GM23248 (cell line): ENCODE measurements around the gene ARSA.

Experiments used
- EZH2 ChIP-seq: fragments of 200-600 bp; sonication (generic); IDR thresholded peaks from 2 replicates; pipeline ENCODE4 v1.6.1; 2018; ENCODE audit warnings: antibody characterized with exemption, mild to moderate bottlenecking; ENCODE audit not compliant: insufficient read depth, poor library complexity, severe bottlenecking
- EZH2phosphoT487 ChIP-seq: fragments of 200-600 bp; sonication (generic); IDR thresholded peaks from 2 replicates; pipeline ENCODE4 v1.6.1; 2018; ENCODE audit warnings: antibody characterized with exemption, moderate library complexity, mild to moderate bottlenecking, low read depth; ENCODE audit not compliant: insufficient read depth

DNA sequence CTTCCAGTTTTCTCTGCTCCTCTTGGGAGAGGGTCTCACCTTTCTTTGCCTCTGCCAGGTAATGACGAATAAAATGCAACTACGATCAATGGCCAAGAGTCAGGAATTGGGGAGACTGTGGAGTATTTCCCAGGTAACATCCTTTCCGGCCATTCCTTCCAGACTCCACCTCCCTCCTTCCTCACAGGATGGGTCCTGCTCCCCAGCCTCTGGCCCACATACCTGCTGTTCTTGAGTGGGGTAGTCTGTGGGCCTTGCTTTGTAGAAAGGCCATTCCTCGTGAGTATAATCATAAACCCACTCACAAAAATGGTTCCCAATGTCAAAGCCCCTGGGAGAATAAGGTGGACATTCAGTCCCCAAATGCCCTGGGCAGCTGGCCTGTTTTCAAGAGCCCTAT, 48.2 kb downstream of the ARSA start:
- no peak for TF ChIP-seq EZH2
- no peak for TF ChIP-seq EZH2phosphoT487
